ENCODE data around the gene RTN4RL1.

RTN4RL1 gene

DNA sequence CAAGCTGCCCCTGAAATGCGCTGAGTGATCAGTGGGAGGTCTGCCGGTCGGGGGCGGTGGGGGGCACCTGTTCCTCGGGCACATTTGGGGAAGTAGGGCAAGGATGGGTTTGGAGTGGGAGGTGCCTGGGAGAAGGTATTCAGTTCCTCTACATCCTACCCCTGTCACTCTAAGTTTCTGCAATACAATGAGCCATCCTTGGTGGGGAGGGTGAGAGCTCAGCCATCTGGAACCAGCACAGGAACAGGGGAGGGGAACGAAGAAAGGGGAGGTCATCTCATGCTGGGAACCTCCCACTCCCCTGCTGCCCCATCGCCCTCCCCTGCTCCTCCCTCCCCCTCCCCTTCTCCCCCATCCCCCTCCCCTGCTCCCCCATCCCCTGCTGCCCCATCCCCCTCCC, 9.0 kb upstream of the RTN4RL1 start:
- DNase-seq: no peak
- Histone ChIP-seq H3K27me3 (replicated peaks; ENCODE audit: control insufficient read depth, insufficient read depth, low read length, poor library complexity, severe bottlenecking) (no peaks in the 10 kb centered on the region), H3K4me1 (ENCODE audit: control insufficient read depth, insufficient read depth, low read length, poor library complexity, severe bottlenecking) (peaks cover 20% of the 10 kb centered on the region), H3K9me3 (ENCODE audit: control insufficient read depth, low read length) (no peaks in the 10 kb centered on the region), H3K27ac (ENCODE audit: insufficient read depth, low read length, poor library complexity, severe bottlenecking) (no peak overlapping the region), H3K36me3 (ENCODE audit: control insufficient read depth, insufficient read depth, low read length) (peaks cover 37% of the 10 kb centered on the region), H3K4me3 (ENCODE audit: insufficient read depth, low read depth, low read length, poor library complexity, severe bottlenecking) (no peak overlapping the region)

DNA sequence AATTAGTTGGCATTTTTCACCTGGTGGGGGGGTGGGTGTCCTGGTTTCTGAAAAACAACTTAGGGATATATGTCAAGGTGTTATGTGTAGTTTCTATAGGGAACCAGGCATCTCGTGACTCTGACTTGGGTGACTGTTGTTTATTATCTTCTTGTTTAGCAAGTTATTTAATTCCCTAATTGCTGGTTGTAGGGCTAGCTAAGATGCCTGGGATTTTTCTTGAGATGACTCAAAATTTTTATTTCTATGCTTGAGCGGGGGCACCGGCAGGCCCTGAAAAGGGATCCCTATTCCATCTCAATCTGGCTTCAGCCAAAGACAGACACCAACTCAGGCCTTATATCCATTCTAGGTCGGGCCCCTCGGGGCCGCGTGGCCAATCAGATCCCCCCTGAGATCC, 8.0 kb upstream of the RTN4RL1 start:
- peaks cover 20% of the 10 kb centered on the region for H3K4me1 ChIP-seq (ENCODE audit: control insufficient read depth, insufficient read depth, low read length, poor library complexity, severe bottlenecking)
- no peak overlapping the region for H3K27ac ChIP-seq (ENCODE audit: insufficient read depth, low read length, poor library complexity, severe bottlenecking)
- H3K4me3 ChIP-seq (ENCODE audit: insufficient read depth, low read depth, low read length, poor library complexity, severe bottlenecking): no peak overlapping the region
- peaks cover 33% of the 10 kb centered on the region for H3K36me3 ChIP-seq (ENCODE audit: control insufficient read depth, insufficient read depth, low read length)
- H3K27me3 ChIP-seq (replicated peaks; ENCODE audit: control insufficient read depth, insufficient read depth, low read length, poor library complexity, severe bottlenecking): no peaks in the 10 kb centered on the region
- no peaks in the 10 kb centered on the region for H3K9me3 ChIP-seq (ENCODE audit: control insufficient read depth, low read length)
- no peak for DNase-seq

DNA sequence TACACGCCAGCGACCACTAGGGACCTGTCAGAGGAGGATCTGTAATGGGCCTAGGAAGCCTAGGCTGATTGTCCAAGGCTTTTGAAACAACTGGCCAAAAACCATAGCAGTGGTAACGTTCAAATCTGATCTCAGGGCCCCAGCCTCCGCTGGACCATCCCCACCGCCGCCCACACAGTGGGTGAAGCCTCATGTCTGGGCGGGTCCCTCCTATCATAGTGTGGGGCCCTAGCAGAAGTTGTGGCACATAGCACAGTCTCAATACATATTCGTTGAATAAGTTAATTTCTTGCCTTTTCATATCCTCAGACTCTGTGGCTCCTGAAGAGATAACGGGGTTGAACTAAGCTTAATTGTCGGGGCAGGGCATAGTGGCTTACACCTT, 5.6 kb upstream of the RTN4RL1 start:
- DNase-seq: no peak
- no peaks in the 10 kb centered on the region for H3K9me3 ChIP-seq (ENCODE audit: control insufficient read depth, low read length)
- H3K27me3 ChIP-seq (replicated peaks; ENCODE audit: control insufficient read depth, insufficient read depth, low read length, poor library complexity, severe bottlenecking): peaks cover 4% of the 10 kb centered on the region
- peak overlapping the region; percentile 96 for H3K4me3 ChIP-seq (ENCODE audit: insufficient read depth, low read depth, low read length, poor library complexity, severe bottlenecking)
- peaks cover 24% of the 10 kb centered on the region for H3K4me1 ChIP-seq (ENCODE audit: control insufficient read depth, insufficient read depth, low read length, poor library complexity, severe bottlenecking)
- peak overlapping the region; percentile 67 for H3K27ac ChIP-seq (ENCODE audit: insufficient read depth, low read length, poor library complexity, severe bottlenecking)
- H3K36me3 ChIP-seq (ENCODE audit: control insufficient read depth, insufficient read depth, low read length): peaks cover 12% of the 10 kb centered on the region

DNA sequence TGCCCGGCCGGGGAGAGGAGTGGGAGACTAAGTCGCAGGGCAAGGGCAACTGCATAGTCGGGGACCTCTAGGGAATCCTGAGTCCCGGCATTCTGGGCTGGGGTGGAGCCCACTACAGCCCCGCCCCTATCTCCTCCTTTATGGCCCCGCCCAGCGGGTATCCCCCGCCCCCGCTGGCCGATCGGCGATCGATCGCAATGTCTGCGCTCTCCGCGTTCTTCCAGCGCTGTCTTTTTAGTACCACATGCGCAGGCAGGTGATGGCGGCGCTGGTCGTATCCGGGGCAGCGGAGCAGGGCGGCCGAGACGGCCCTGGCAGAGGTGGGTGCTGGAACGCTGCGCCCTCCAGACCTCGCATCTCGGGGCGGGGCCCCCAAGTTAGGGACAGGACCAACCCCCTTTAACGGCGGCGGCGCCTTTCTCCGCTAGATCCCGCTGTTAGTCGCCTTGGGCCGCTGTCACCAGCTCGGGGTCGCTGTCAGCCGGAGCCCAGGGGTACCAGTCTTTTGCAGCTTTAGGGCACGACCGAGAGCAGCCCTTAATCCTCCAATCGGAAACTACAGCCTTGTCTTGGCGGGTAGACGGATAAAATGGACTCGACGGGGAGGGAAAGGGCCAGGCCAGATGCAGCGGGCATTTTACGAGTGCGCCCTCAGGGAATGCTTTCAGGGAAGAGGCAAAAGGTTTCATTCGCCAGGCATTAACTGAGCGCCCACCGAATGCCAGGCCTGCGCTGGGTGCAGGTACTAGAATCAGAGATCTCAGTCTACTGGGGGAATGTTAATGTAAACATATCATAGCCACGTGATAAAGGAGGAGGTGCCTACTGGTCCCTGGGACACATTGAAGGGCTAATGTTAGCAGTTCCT, 5.0 kb upstream of the RTN4RL1 start, which contains the start of gene DPH1:
DPH1 (plus strand) TSS at position 243 of the 868 bp plus-strand sequence; CDS start at position 260, 17 bp downstream.
- H3K36me3 ChIP-seq (ENCODE audit: control insufficient read depth, insufficient read depth, low read length): peaks cover 8% of the 10 kb centered on the region
- H3K27ac ChIP-seq (ENCODE audit: insufficient read depth, low read length, poor library complexity, severe bottlenecking): peak within 1 kb of the TSS; percentile 67
- DNase-seq: peak; percentile 72 to 78 (median 74)
- peak within 1 kb of the TSS; percentile 96 for H3K4me3 ChIP-seq (ENCODE audit: insufficient read depth, low read depth, low read length, poor library complexity, severe bottlenecking)
- peaks cover 28% of the 10 kb centered on the region for H3K4me1 ChIP-seq (ENCODE audit: control insufficient read depth, insufficient read depth, low read length, poor library complexity, severe bottlenecking)
- H3K27me3 ChIP-seq (replicated peaks; ENCODE audit: control insufficient read depth, insufficient read depth, low read length, poor library complexity, severe bottlenecking): peaks cover 8% of the 10 kb centered on the region
- H3K9me3 ChIP-seq (ENCODE audit: control insufficient read depth, low read length): no peaks in the 10 kb centered on the region

DNA sequence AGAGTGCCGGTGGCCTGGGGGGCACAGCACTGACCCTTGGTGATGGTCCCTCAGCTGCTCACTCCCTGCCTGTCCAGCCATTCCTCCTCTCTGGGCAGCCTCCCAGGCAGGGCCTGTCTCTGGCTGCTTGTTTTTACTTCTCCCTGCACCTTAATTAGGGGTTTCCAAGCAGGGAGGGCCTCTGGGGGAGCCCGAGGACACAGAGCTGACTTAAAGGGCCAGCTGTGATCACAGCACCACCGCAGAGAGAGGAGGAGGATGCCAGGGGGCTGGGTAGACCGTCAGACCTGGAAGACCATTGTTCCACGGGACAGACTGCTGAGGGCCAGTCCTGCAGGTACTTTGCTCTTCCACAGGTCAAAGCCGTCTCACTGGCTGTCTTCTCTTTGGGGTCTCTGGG, 3.6 kb upstream of the RTN4RL1 start:
- Histone ChIP-seq H3K27me3 (replicated peaks; ENCODE audit: control insufficient read depth, insufficient read depth, low read length, poor library complexity, severe bottlenecking) (peaks cover 15% of the 10 kb centered on the region), H3K9me3 (ENCODE audit: control insufficient read depth, low read length) (no peaks in the 10 kb centered on the region), H3K36me3 (ENCODE audit: control insufficient read depth, insufficient read depth, low read length) (peaks cover 7% of the 10 kb centered on the region), H3K27ac (ENCODE audit: insufficient read depth, low read length, poor library complexity, severe bottlenecking) (no peak overlapping the region), H3K4me3 (ENCODE audit: insufficient read depth, low read depth, low read length, poor library complexity, severe bottlenecking) (no peak overlapping the region), H3K4me1 (ENCODE audit: control insufficient read depth, insufficient read depth, low read length, poor library complexity, severe bottlenecking) (peaks cover 37% of the 10 kb centered on the region)
- no peak for DNase-seq

DNA sequence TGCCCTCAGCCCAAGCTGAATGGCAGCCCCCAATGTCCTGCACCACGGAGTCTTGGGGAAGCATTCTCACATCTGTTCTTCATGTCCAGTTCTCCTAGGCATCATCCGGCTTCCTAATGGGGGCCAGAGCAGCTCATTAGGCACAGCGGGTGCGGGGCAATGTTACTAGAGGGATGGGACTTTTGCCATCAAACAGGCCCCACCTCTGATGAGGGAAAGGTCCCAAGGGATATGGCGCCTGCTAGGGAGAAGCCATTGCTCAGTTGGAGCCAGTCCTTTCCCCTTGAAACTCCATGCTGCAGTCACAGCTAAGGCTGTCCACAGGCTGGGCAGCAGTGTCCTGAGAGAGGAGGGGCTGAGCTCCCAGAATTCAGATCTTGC, 3.1 kb upstream of the RTN4RL1 start:
- peaks cover 15% of the 10 kb centered on the region for H3K27me3 ChIP-seq (replicated peaks; ENCODE audit: control insufficient read depth, insufficient read depth, low read length, poor library complexity, severe bottlenecking)
- DNase-seq: no peak
- H3K4me1 ChIP-seq (ENCODE audit: control insufficient read depth, insufficient read depth, low read length, poor library complexity, severe bottlenecking): peaks cover 40% of the 10 kb centered on the region
- no peaks in the 10 kb centered on the region for H3K9me3 ChIP-seq (ENCODE audit: control insufficient read depth, low read length)
- H3K27ac ChIP-seq (ENCODE audit: insufficient read depth, low read length, poor library complexity, severe bottlenecking): no peak overlapping the region
- H3K36me3 ChIP-seq (ENCODE audit: control insufficient read depth, insufficient read depth, low read length): peaks cover 3% of the 10 kb centered on the region
- H3K4me3 ChIP-seq (ENCODE audit: insufficient read depth, low read depth, low read length, poor library complexity, severe bottlenecking): no peak overlapping the region

DNA sequence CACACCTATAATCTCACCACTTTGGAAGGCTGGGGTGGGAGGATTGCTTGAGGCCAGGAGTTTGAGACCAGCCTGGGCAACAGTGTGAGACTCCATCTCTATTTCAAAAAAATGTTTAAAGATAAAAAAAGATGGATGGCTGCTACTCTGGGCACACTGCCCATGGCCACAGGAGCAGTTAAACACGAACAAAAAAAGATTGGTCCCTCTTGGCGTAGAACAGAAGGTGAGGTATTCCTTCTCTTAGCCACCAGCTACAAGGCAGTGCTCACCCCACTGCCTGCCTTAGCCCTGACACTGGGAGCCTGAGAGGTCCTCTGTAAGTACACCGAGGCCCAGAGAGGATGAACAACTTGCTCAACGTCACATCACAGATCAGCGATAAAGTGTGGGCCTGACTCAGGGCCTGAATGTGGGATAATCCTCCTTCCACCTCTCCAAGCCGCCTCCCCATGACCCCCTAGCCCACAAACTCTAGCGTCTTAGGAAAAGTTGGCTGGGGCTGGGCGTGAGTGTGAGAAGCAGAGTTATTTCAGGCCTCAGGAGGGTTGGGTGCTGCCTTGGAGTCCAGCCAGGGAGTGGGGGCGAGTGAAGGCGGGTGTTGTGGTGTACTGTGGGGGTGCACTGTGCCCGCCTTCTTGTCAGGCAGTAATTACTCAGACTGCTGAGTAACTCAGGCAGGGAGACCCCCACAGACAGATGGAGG, 2.5 kb upstream of the RTN4RL1 start:
- no peaks in the 10 kb centered on the region for H3K9me3 ChIP-seq (ENCODE audit: control insufficient read depth, low read length)
- H3K27me3 ChIP-seq (replicated peaks; ENCODE audit: control insufficient read depth, insufficient read depth, low read length, poor library complexity, severe bottlenecking): peaks cover 15% of the 10 kb centered on the region
- H3K27ac ChIP-seq (ENCODE audit: insufficient read depth, low read length, poor library complexity, severe bottlenecking): no peak overlapping the region
- H3K4me3 ChIP-seq (ENCODE audit: insufficient read depth, low read depth, low read length, poor library complexity, severe bottlenecking): no peak overlapping the region
- H3K4me1 ChIP-seq (ENCODE audit: control insufficient read depth, insufficient read depth, low read length, poor library complexity, severe bottlenecking): peaks cover 42% of the 10 kb centered on the region
- H3K36me3 ChIP-seq (ENCODE audit: control insufficient read depth, insufficient read depth, low read length): peaks cover 3% of the 10 kb centered on the region
- DNase-seq: no peak

DNA sequence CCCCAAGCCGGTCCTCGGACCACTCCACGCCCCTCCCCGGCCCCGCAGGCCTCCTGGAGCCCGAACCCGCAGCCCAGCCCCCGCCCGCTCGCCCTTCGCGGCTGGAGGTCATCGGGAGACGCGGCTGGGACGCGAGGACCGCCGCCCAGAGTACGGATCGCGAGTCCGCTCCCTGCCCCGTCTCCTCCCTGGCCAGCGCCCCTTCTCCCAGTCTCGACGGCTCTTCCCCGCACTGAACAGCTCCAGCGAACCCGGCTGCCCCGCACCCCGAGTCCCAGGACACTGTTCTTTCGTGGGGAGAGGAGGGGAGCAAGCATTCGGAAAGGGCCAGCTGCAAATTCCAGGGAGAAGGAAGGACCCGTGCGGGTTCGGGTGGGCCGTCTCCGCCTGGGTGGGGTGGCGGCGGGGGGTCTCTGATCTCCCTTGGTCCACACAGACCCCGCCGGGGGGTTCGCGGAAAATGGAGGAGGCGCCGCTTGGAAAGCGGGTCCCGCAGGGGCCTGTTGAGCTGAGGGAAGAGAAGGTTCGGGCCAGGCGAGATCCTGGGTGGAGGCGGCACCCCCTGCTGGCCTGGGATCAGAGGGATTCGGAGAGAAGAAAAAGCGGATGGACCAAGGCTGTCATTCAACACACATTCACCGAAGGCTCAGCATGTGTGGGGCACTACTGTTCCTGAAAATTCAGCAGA, 632 bp upstream of the RTN4RL1 start:
- no peak overlapping the region for H3K27ac ChIP-seq (ENCODE audit: insufficient read depth, low read length, poor library complexity, severe bottlenecking)
- peak overlapping the region; percentile 74 for H3K4me3 ChIP-seq (ENCODE audit: insufficient read depth, low read depth, low read length, poor library complexity, severe bottlenecking)
- H3K36me3 ChIP-seq (ENCODE audit: control insufficient read depth, insufficient read depth, low read length): no peaks in the 10 kb centered on the region
- no peak for DNase-seq
- H3K4me1 ChIP-seq (ENCODE audit: control insufficient read depth, insufficient read depth, low read length, poor library complexity, severe bottlenecking): peaks cover 34% of the 10 kb centered on the region
- no peaks in the 10 kb centered on the region for H3K9me3 ChIP-seq (ENCODE audit: control insufficient read depth, low read length)
- H3K27me3 ChIP-seq (replicated peaks; ENCODE audit: control insufficient read depth, insufficient read depth, low read length, poor library complexity, severe bottlenecking): peaks cover 15% of the 10 kb centered on the region

DNA sequence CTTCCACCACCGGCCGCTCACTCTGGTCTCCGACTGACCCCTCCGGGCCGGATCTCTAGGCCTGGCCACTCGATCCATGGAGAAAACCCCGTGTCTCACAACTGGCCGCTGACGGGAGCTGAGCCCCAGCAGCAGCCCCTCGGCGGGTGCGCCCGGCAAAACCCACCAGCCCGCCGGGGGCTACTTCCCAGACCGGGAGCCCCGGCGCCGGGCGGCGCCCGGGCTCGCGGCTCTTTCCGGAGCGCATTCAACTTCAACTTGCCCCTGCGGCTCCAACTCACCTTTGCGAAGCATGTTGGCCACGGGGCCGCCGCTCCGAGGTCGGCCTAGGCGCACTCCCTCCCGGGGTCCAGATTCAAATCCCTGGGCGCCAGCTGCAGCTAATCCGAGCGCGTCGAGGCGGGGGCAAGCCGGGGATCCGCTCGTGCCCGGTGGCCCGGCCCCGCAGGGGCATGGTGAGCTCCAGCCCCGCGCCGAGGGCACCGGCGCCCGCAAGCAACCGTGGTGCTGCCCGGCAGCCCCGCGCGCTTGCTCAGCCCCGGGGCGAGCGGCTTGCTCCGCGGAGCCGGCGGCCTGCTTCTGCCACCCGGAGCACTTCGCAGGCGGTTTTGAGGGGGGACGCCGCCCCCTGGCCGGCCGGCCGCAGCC, 438 bp downstream of the RTN4RL1 start:
- no peak for DNase-seq
- Histone ChIP-seq H3K9me3 (ENCODE audit: control insufficient read depth, low read length) (no peaks in the 10 kb centered on the region), H3K27me3 (replicated peaks; ENCODE audit: control insufficient read depth, insufficient read depth, low read length, poor library complexity, severe bottlenecking) (peaks cover 15% of the 10 kb centered on the region), H3K4me1 (ENCODE audit: control insufficient read depth, insufficient read depth, low read length, poor library complexity, severe bottlenecking) (peaks cover 30% of the 10 kb centered on the region), H3K4me3 (ENCODE audit: insufficient read depth, low read depth, low read length, poor library complexity, severe bottlenecking) (peak overlapping the region; percentile 74), H3K36me3 (ENCODE audit: control insufficient read depth, insufficient read depth, low read length) (no peaks in the 10 kb centered on the region), H3K27ac (ENCODE audit: insufficient read depth, low read length, poor library complexity, severe bottlenecking) (no peak overlapping the region)
